ENCODE measurements around the gene IL2RA. TPM values are rescaled to one million over a fixed set of nuclear protein-coding genes. Genes with fewer than 3 reads are reported as not detected.

IL2RA gene
- total and polyA plus RNA-seq, 2 experiments from 2014 or later, result not detected

GRCh38 chr10:6037422-6037821 is 24.7 kb downstream of the IL2RA start (continued):
- TF ChIP-seq CREB1 (CRISPR knock-in tag; IDR thresholded peaks at IDR 0.05; ENCODE audit: low read depth) (no peak), NANOG (IDR thresholded peaks at IDR 0.05; ENCODE audit: borderline replicate concordance) (no peak), EZH2 (IDR thresholded peaks at IDR 0.05; ENCODE audit: low read depth, unreplicated experiment) (no peak), ZNF462 (CRISPR knock-in tag; IDR thresholded peaks at IDR 0.05) (no peak), ETS1 (IDR thresholded peaks at IDR 0.05) (no peak)

- Histone ChIP-seq H3K27me3 (ENCODE audit: insufficient read depth) (no peaks in the 10 kb centered on the region), H2AFZ (peak overlapping the region; percentile 72; the same call in 1 of the 2 replicates), H3K27ac (ENCODE audit: low read depth) (no peak overlapping the region), H3F3A (replicated peaks; ENCODE audit: low read depth) (no peaks in the 10 kb centered on the region), H4K20me1 (replicated peaks; ENCODE audit: insufficient read depth) (no peaks in the 10 kb centered on the region), H3K4me1 (ENCODE audit: insufficient read depth) (no peaks in the 10 kb centered on the region), H3K4me3 (no peak overlapping the region), H3K79me2 (replicated peaks; ENCODE audit: insufficient read depth) (no peaks in the 10 kb centered on the region), H3K4me2 (no peak overlapping the region), H3K36me3 (ENCODE audit: insufficient read depth) (no peaks in the 10 kb centered on the region), H3K9me2 (ENCODE audit: insufficient read depth) (peaks cover 5% of the 10 kb centered on the region; the same call in 1 of the 2 replicates)
- DNase-seq (ENCODE audit: low spot score), result no peak
- Mint-ChIP-seq H3K9me3 (no peaks in the 10 kb centered on the region), H3K4me3 (no peak overlapping the region), H3K27ac (no peak overlapping the region), H3K36me3 (ENCODE audit: low read depth) (no peaks in the 10 kb centered on the region), H3K4me1 (no peaks in the 10 kb centered on the region; the same call in 2 of the 3 replicates), H3K27me3 (ENCODE audit: insufficient read depth, low read depth, poor library complexity) (no peaks in the 10 kb centered on the region)
- ATAC-seq, result no peak
- TF ChIP-seq CREB1 (CRISPR knock-in tag; IDR thresholded peaks at IDR 0.05; ENCODE audit: low read depth) (no peak), ZNF114 (CRISPR knock-in tag; IDR thresholded peaks at IDR 0.05) (no peak), ZNF331 (CRISPR knock-in tag; IDR thresholded peaks at IDR 0.05; ENCODE audit: low read depth) (no peak), ZNF462 (CRISPR knock-in tag; IDR thresholded peaks at IDR 0.05) (no peak)
Measured at GRCh38 chr10:6036861-6037321, 25.3 kb downstream of the IL2RA start.

Measured in GM23338 (cell line).